ENCODE results near the gene GOLPH3L. TPM values are rescaled to one million over a fixed set of nuclear protein-coding genes. Genes with fewer than 3 reads are reported as not detected.
A peak's percentile ranks its signal among the peaks of the same experiment; 100 is the strongest.
"Not testable (repeated sequence)": the region's sequence is repeated elsewhere in the genome, so short reads cannot be mapped to it uniquely, and the experiment has no call there.

Gene GOLPH3L
- total RNA-seq, 4 donors from 2014 or later: 18.5 to 27.9 (median 21.0) TPM

DNA sequence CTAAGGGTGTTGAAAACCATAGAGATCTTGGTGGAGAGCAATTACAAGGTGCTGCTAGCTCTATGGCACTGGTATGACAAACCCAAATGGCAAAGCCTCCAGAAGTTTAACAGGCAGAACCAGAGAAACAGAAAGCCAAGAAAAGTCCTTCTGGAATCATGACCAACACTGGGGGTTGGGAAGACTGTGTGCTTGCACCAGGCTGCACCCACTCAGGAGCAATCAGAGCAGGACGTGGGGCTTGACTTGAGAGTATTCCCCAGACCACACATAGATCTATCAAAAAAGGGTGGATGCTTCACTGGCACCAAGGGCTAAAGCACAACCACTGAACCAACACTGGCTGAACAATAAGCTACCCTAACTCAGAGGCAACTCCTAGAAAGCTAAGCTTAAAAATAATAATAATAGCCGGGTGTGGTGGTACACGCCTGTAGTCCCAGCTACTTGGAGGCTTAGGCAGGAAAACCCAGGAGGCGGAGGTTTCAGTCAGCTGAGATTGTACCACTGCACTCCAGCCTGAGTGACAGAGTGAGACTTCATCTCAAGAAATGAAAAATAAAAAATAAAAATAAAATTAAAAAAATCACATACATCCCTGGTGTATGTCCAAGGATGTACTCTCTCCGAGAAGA, 47.4 kb downstream of the GOLPH3L start:
- 95 to 98% methylated on average over 4 to 5 of the region's 5 CpGs for WGBS, 2 donors (ENCODE audit: low coverage in 1 of 2)
- peaks cover 10 to 65% of the 10 kb centered on the region in 2 donors for H3K36me3 ChIP-seq
- no peaks in the 10 kb centered on the region for H3K4me1 ChIP-seq
- no peak for ATAC-seq
- H3K9me3 ChIP-seq: no peaks in the 10 kb centered on the region
- H3K27ac ChIP-seq: no peak overlapping the region
- H3K27me3 ChIP-seq: no peaks in the 10 kb centered on the region
- H3K4me3 ChIP-seq: no peak overlapping the region
- TF ChIP-seq, protein P1, sequence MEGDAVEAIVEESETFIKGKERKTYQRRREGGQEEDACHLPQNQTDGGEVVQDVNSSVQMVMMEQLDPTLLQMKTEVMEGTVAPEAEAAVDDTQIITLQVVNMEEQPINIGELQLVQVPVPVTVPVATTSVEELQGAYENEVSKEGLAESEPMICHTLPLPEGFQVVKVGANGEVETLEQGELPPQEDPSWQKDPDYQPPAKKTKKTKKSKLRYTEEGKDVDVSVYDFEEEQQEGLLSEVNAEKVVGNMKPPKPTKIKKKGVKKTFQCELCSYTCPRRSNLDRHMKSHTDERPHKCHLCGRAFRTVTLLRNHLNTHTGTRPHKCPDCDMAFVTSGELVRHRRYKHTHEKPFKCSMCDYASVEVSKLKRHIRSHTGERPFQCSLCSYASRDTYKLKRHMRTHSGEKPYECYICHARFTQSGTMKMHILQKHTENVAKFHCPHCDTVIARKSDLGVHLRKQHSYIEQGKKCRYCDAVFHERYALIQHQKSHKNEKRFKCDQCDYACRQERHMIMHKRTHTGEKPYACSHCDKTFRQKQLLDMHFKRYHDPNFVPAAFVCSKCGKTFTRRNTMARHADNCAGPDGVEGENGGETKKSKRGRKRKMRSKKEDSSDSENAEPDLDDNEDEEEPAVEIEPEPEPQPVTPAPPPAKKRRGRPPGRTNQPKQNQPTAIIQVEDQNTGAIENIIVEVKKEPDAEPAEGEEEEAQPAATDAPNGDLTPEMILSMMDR (IDR thresholded peaks at IDR 0.05): no peak
- no peak for TF ChIP-seq EP300 (IDR thresholded peaks at IDR 0.05)
- no peak for TF ChIP-seq POLR2A (IDR thresholded peaks at IDR 0.05)
- no peak for TF ChIP-seq POLR2AphosphoS5 (IDR thresholded peaks at IDR 0.05)

DNA sequence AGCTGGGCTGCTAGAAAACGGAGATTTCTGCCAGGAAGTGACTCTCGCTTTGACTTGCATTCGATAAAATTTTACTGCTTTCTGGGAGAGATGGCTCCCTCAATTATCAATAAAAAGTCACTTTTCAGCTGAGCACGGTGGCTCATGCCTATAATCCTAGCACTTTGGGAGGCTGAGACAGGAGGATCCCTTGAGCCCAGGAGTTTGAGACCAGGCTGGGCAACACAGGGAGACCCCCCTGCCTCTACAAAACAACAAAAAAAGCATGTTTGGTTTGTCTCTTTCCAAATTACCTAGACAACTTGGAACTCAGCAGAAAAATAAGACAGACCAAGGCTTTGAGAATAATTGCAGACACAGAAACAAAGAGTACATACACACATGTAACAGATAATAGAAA, 54.7 kb downstream of the GOLPH3L start:
- Histone ChIP-seq H3K4me1 (no peaks in the 10 kb centered on the region), H3K27ac (no peak overlapping the region), H3K27me3 (no peaks in the 10 kb centered on the region), H3K4me3 (no peak overlapping the region), H3K9me3 (no peaks in the 10 kb centered on the region), H3K36me3 (peaks cover 4 to 35% of the 10 kb centered on the region in 2 donors)
- WGBS, 2 donors (ENCODE audit: low coverage in 1 of 2): 78 to 94% methylated on average over 3 to 4 of the region's 4 CpGs
- ATAC-seq: no peak
- TF ChIP-seq EP300 (IDR thresholded peaks at IDR 0.05) (no peak), POLR2AphosphoS5 (IDR thresholded peaks at IDR 0.05) (no peak), POLR2A (IDR thresholded peaks at IDR 0.05) (no peak)
- TF ChIP-seq, protein P1 (IDR thresholded peaks at IDR 0.05): no peak

GRCh38 chr1:150641126-150641815, 55.7 kb downstream of the GOLPH3L start:
- 68 to 79% methylated on average over 4 to 8 of the region's 9 CpGs for WGBS, 2 donors (ENCODE audit: low coverage in 1 of 2)
- H3K9me3 ChIP-seq, H3K27ac ChIP-seq, ATAC-seq, H3K4me3 ChIP-seq, H3K4me1 ChIP-seq, H3K27me3 ChIP-seq: not testable (repeated sequence)
- H3K36me3 ChIP-seq: peaks cover 0 to 25% of the 10 kb centered on the region in 2 donors

DNA sequence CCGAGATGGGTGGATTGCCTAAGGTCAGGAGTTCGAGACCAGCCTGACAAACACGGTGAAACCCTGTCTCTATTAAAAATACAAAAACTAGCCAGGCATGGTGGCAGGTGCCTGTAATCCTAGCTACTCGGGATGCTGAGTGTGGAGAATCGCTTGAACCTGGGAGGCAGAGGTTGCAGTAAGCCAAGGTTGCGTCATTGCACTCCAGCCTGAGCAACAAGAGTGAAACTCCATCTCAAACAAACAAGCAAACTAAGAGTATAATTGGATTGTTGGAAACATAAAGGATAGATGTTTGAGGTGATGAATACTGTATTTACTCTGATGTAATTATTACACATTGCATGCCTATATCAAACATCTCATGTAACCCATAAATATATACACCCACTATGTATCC, 58.5 kb downstream of the GOLPH3L start:
- H3K4me1 ChIP-seq, H3K9me3 ChIP-seq, ATAC-seq, H3K27me3 ChIP-seq, H3K4me3 ChIP-seq, H3K27ac ChIP-seq: not testable (repeated sequence)
- WGBS, 2 donors (ENCODE audit: low coverage in 1 of 2): 88 to 96% methylated on average over 6 of the region's 6 CpGs
- peaks cover 0 to 10% of the 10 kb centered on the region in 2 donors for H3K36me3 ChIP-seq

DNA sequence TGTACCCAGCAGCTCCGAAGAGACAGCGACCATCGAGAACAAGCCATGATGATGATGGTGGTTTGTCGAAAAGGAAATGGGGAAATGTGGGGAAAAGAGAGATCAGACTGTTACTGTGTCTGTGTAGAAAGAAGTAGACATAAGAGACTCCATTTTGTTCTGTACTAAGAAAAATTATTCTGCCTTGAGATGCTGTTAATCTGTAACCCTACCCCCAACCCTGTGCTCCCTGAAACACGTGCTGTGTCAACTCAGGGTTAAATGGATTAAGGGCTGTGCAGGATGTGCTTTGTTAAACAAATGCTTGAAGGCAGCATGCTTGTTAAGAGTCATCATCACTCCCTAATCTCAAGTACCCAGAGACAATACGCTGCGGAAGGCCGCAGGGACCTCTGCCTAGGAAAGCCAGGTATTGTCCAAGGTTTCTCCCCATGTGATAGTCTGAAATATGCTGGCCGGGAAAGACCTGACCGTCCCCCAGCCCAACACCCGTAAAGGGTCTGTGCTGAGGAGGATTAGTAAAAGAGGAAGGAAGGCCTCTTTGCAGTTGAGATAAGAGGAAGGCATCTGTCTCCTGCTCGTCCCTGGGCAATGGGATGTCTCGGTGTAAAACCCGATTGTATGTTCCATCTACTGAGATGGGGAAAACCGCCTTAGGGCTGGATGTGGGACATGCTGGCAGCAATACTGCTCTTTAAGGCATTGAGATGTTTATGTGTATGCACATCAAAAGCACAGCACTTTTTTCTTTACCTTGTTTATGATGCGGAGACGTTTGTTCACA, 61.9 kb downstream of the GOLPH3L start:
- ATAC-seq: not testable (repeated sequence)

GRCh38 chr1:150629115-150629928, 67.6 kb downstream of the GOLPH3L start, which contains the start of gene ENSA:
ENSA (minus strand) TSS chr1:150629612; CDS start chr1:150629470, 142 bp downstream.
- peaks cover 0 to 49% (median 9%) of the 10 kb centered on the region in 3 donors for H3K4me1 ChIP-seq
- WGBS, 2 donors (ENCODE audit: low coverage in 1 of 2): 0% methylated on average over 5 of the region's 49 CpGs; no CpG with 5 or more reads in 1 of the 2 donors
- peak within 1 kb of the TSS; percentile 33 to 70 for H3K4me3 ChIP-seq
- H3K27ac ChIP-seq: peak within 1 kb of the TSS; percentile 58 to 97 (median 96)
- peak; percentile 91 for TF ChIP-seq POLR2AphosphoS5 (IDR thresholded peaks at IDR 0.05)
- TF ChIP-seq, protein P1 (IDR thresholded peaks at IDR 0.05): peak in 1 of 4 experiments; percentile 23
- peak; percentile 85 to 91 for TF ChIP-seq POLR2A (IDR thresholded peaks at IDR 0.05)
- TF ChIP-seq EP300 (IDR thresholded peaks at IDR 0.05): no peak
- peaks cover 0 to 35% of the 10 kb centered on the region in 2 donors for H3K36me3 ChIP-seq
- H3K9me3 ChIP-seq: no peaks in the 10 kb centered on the region
- ATAC-seq: peak; percentile 97
- no peaks in the 10 kb centered on the region for H3K27me3 ChIP-seq

More for the DNA sequence above, 61.9 kb downstream of the GOLPH3L start:
- H3K27ac ChIP-seq, H3K4me1 ChIP-seq, H3K4me3 ChIP-seq, H3K27me3 ChIP-seq, H3K9me3 ChIP-seq: not testable (repeated sequence)
- WGBS, 2 donors (ENCODE audit: low coverage in 1 of 2): 68 to 78% methylated on average over 5 to 8 of the region's 17 CpGs
- peaks cover 0 to 10% of the 10 kb centered on the region in 2 donors for H3K36me3 ChIP-seq

All from gastroesophageal sphincter (tissue), 4 donors.